NCI-H1105 treated with DMSO at 0.1 percent for 48 hours (cell line): ENCODE data around the gene OXER1.
A peak's percentile ranks its signal among the peaks of the same experiment; 100 is the strongest.

ENCODE experiments used
- DNase-seq: peaks from one replicate; lab custom pipeline; 2025; lab: John Stamatoyannopoulos, UW

Gene OXER1

GRCh38 chr2:42793334-42794270 lies 29.7 kb upstream of the OXER1 start:
- no peak for DNase-seq

GRCh38 chr2:42792583-42793333 lies 28.8 kb upstream of the OXER1 start, which contains the start of gene HAAO:
HAAO (minus strand) TSS chr2:42792583; CDS start chr2:42792536, 47 bp downstream.
- no peak for DNase-seq

GRCh38 chr2:42792087-42792582 lies 28.2 kb upstream of the OXER1 start:
- DNase-seq: no peak

GRCh38 chr2:42791606-42792005 lies 27.7 kb upstream of the OXER1 start:
- DNase-seq: no peak

GRCh38 chr2:42789751-42790150 lies 25.8 kb upstream of the OXER1 start:
- no peak for DNase-seq

GRCh38 chr2:42788882-42789281 lies 24.9 kb upstream of the OXER1 start:
- no peak for DNase-seq

- no peak for DNase-seq
Observed at GRCh38 chr2:42788478-42788793, 24.5 kb upstream of the OXER1 start.

- no peak for DNase-seq
Observed at GRCh38 chr2:42787788-42788477, 24.0 kb upstream of the OXER1 start.

- no peak for DNase-seq
Observed at GRCh38 chr2:42787424-42787787, 23.5 kb upstream of the OXER1 start.

GRCh38 chr2:42786561-42787345 lies 22.8 kb upstream of the OXER1 start:
- no peak for DNase-seq

GRCh38 chr2:42784204-42784880 lies 20.4 kb upstream of the OXER1 start:
- DNase-seq: no peak

GRCh38 chr2:42783511-42783910 lies 19.6 kb upstream of the OXER1 start:
- no peak for DNase-seq

GRCh38 chr2:42781181-42781580 lies 17.2 kb upstream of the OXER1 start:
- no peak for DNase-seq

GRCh38 chr2:42777883-42778805 lies 14.2 kb upstream of the OXER1 start:
- no peak for DNase-seq

- no peak for DNase-seq
Observed at GRCh38 chr2:42775810-42776209, 11.9 kb upstream of the OXER1 start.

GRCh38 chr2:42775186-42775585 lies 11.3 kb upstream of the OXER1 start:
- DNase-seq: no peak

- no peak for DNase-seq
Observed at GRCh38 chr2:42771546-42772153, 7.7 kb upstream of the OXER1 start.

GRCh38 chr2:42770288-42771131 lies 6.6 kb upstream of the OXER1 start:
- peak; percentile 2 for DNase-seq
